HG03439 (cell line): ENCODE results near the gene EMP1.

Experiments used
- ATAC-seq: cut with Tn5 transposase; IDR thresholded peaks from one replicate; pipeline ENCODE4 v1.9.1; 2021; ENCODE audit warnings: mild to moderate bottlenecking, moderate library complexity; ENCODE audit not compliant: unreplicated experiment

The EMP1 gene

GRCh38 chr12:13195250-13195649 lies 1.3 kb upstream of the EMP1 start:
- ATAC-seq: no peak

DNA sequence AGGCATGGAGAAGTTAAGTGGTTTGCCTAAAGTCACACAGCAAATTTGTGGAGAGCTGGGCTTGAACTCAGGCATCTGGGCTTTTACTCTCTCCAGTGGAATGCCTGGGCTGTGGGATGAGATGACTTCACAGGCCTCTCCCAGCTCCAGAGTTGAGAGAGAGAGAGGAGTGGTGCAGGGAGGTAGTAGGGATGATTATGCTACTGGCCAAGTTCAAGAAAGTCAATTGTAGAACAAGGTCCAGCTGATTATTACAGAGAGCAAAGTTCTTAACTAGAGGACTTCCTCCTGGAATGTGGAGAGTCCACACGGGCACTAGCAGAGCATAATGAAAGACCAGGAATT lies 769 bp upstream of the EMP1 start:
- no peak for ATAC-seq

DNA sequence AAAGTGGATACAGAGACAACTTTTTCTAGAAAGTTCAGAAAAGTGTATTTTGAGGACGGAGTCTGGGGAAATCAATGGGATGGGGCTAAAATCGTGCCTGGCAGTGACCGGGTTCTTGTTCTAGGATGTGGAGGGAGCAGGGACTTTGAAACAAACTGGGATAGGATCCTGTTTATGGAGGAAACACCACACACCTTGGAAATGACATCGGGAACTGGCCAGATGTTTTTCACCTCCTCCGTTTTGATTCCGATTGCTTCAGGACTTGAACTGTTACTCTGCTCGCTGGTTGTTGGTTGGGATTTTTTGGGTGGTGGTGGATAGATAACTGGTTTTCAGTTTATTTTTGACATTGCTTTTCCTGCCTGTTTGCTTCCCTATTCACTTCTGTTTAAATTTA lies 506 bp downstream of the EMP1 start:
- no peak for ATAC-seq

- ATAC-seq: no peak
These were observed 1.1 kb downstream of the EMP1 start for GRCh38 chr12:13197526-13198143.

- ATAC-seq: no peak
These were observed 1.7 kb downstream of the EMP1 start for GRCh38 chr12:13198241-13198640.

GRCh38 chr12:13198876-13199275 lies 2.4 kb downstream of the EMP1 start:
- ATAC-seq: no peak

- no peak for ATAC-seq
These were observed 3.1 kb downstream of the EMP1 start for GRCh38 chr12:13199592-13199991.

DNA sequence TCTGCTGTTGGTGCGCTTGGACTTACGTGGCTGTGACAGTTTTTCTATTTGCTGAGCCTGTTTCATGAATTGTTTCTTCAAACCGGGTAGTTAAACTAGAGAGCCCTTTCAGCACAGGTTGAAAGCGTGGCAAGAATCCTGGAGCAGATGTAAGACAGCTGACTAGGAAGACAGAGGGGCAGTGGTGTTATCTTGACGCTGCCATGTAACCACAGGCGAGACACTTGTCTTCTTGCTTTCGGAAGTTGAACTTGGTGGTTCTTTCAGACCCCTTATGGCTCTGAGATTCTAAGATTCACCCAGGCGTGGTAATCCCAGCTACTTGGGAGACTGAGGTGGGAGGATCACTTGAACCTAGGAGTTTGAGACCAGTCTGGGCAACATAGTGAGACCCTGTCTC lies 4.3 kb downstream of the EMP1 start:
- no peak for ATAC-seq

DNA sequence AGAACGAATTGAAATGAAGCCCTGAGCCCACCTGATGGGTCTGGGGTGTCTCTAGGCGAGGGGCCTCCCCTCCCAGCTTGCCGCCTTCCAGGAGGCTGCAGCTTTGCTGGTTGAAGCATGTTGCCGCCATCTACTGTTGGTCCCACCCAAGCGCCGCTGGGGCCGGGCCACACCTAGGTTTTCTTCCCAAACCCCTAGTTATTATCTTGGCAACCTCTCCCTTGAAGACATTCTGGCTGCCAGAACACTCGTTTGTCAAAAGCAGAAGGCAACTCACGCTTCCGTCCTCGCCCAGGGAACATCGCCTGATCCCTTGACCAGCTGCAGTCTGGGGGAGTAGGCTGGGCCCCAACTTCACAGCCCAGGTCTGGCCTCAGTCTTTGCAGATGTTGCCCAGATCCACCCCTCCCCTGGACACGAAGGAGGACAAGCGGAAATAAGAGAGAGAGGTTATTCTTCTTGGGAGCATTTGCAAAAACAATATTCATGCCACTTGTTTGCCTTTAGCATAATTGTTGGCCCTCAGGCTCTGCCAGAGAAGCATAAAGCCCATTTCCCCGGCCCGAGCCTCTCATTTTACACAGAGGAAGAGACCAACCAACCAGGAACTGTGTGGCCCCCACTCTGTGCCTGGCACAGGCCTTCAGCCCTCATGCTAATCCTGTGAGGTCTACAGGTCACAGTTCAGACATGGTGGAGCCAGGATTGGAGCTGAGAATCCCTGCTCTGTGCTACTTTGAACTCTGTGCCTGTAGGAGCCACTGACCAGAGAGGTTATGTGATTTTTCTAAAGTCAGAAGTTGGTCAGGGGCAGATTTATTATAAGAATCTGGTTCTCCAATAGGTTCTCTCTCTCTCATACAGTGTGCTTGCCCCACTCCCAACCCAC lies 6.8 kb downstream of the EMP1 start:
- ATAC-seq: no peak

DNA sequence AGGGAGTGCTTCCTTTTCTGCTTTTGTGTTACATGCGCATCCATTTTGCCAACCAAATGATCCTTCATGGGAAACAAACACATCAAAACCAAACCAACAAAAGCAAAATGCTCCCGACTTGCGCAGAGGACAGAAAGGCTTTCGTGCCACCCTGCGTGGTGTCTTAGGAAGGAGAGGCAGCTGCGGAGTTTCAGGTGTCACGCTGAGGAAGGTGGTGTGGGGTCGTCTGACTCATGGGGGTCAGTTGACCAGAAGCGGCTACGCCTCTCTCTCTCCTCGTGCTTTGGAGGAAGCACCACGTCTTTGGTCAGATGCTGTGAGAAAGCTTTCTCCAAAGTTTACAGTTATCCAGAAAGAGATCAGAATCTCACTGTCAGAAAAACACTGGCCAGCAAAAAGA lies 7.9 kb downstream of the EMP1 start:
- no peak for ATAC-seq

DNA sequence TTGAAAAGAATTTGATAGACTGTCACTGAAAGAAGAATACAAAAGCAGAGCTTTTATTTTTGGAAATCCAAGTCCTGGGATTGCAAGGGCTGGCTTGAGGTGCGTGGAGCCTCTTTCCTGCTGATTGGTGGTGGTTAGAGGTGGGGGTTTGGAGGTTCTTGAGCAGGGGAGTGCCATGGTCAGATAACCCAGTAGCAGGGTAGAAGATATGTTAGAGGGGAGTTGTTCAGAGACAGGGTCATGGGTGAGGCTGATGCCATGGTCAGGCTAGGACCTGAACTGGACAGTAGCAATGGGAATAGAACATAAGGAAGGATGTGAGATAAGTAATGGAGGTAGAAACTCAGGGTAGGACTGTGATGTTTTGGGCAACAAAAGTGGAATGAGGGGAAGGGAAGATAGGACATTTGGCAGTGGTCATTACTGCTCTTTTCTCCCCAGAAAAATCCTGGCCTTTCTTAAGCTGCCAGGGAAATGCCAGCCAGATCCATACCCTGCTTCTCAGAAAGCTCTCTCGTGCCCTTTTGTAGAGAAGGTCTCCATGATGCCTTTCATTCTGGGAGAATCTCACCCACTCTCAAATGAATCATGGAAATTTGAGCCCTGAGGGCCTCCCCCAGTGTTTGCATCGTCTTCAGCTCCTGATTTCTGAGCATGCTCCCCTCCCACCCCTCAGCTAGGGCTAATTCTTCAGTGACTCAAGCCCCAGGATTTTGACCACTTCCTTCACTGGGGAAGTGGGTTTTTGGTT lies 9.5 kb downstream of the EMP1 start:
- ATAC-seq: no peak

DNA sequence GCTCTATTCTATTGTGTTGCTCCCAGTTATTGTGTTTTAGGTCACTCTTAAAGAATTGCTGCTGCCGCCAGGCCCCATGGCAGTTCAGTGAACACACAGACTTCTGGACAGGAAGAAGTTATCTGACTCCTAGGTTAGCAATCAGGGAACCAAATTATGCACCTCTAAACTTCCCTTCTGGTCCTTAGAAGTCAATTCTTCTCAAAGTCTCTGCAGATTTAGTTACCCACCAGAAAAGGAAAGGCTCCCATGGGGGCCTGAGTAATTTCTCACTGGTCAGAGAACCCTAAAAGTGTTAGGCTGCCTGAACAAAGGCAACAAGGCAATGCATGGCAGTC lies 10.0 kb downstream of the EMP1 start:
- no peak for ATAC-seq

- no peak for ATAC-seq
These were observed 12.3 kb downstream of the EMP1 start for GRCh38 chr12:13208533-13209435.

- ATAC-seq: no peak
These were observed 13.1 kb downstream of the EMP1 start for GRCh38 chr12:13209436-13210235.

DNA sequence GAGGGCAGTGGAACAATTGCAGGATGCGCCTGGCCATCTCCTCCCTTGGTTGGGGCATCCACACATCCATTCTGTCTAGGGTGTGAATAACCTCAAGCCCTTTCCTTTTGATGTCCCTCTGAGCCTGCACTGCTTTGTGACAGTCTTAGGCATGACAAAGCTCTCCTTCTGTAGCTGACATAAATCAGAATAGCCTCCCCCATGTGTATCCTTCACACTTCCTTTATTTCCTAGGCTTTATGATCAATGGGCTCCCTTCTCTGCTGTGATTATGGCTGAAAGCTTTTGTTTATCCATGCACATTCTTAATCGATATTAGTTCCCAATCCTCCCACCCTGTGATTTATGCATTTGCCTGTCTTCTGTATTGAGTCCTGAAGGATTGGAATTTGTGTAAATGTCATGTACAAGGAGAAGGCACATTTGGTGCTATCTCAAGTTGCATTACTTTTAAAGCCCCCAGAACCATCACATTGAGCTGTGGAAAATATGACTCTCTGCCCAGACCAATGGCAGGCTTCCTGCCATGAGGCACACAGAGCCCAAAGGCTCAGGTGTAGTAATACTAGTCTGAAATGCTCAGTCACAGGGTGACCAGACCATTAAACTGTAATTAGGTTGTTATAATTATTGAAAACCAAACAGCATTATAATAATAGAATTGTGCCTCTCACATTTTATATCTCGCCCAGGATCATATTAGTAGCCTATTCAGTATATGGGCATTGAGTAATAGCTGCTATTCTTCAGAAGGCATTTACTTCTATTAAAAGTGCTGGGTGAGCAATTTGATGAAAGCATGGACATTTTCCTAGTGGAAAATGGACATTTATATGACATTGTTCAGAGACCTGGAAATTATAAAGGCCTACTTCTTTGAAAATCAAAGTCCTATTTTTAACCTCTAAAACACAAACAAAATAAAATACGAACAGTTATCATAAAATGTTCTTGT lies 14.0 kb downstream of the EMP1 start:
- no peak for ATAC-seq

GRCh38 chr12:13211191-13211858 lies 14.8 kb downstream of the EMP1 start:
- no peak for ATAC-seq

GRCh38 chr12:13211859-13212664 lies 15.5 kb downstream of the EMP1 start:
- ATAC-seq: no peak

DNA sequence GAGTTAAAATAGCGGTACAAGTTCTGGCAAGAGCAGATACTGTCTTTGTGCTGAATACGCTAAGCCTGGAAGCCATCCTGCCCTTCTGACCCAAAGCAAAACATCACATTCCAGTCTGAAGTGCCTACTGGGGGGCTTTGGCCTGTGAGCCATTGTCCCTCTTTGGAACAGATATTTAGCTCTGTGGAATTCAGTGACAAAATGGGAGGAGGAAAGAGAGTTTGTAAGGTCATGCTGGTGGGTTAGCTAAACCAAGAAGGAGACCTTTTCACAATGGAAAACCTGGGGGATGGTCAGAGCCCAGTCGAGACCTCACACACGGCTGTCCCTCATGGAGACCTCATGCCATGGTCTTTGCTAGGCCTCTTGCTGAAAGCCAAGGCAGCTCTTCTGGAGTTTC lies 18.5 kb downstream of the EMP1 start:
- no peak for ATAC-seq
